ENCODE data around the gene CAPZB.

The CAPZB gene

GRCh38 chr1:19484798-19485361 lies 459 bp downstream of the CAPZB start:
- H3K9ac ChIP-seq (ENCODE audit: low read depth, low read length, poor library complexity, severe bottlenecking) = peak overlapping the region; percentile 91
- H4K20me1 ChIP-seq (ENCODE audit: insufficient read depth, low read length, poor library complexity, severe bottlenecking) = peaks cover 51% of the 10 kb centered on the region
- TF ChIP-seq CTCF (conservative IDR thresholded peaks at IDR 0.05; ENCODE audit: low read length) = no peak
- TF ChIP-seq EZH2phosphoT487 (IDR thresholded peaks at IDR 0.05; ENCODE audit: borderline replicate concordance) = no peak
- H3K4me2 ChIP-seq (ENCODE audit: low read depth, low read length, poor library complexity, severe bottlenecking) = peak overlapping the region; percentile 79
- H3F3A ChIP-seq (ENCODE audit: low read depth) = 0 out of 2 replicates have a peak, but pooled peaks cover 4% of the 10 kb centered on the region
- no peaks in the 10 kb centered on the region for H3K9me2 ChIP-seq (replicated peaks; ENCODE audit: low read depth, low read length)
- peak overlapping the region; percentile 99 for H3K4me3 ChIP-seq (ENCODE audit: low read length, poor library complexity, severe bottlenecking)
- no peaks in the 10 kb centered on the region for H3K9me3 ChIP-seq (ENCODE audit: insufficient read depth, low read depth, low read length)
- peaks cover 61% of the 10 kb centered on the region for H3K4me1 ChIP-seq (ENCODE audit: insufficient read depth, low read length, poor library complexity, severe bottlenecking)
- peaks cover 67% of the 10 kb centered on the region for H3K79me2 ChIP-seq (ENCODE audit: insufficient read depth, low read length)
- peak overlapping the region; percentile 39; the same call in 1 of the 2 replicates for H2AFZ ChIP-seq (ENCODE audit: low read length)
- peaks cover 5% of the 10 kb centered on the region for H3K27me3 ChIP-seq (ENCODE audit: insufficient read depth, low read length, poor library complexity, severe bottlenecking)
- H3K36me3 ChIP-seq (ENCODE audit: insufficient read depth, low read length) = no peaks in the 10 kb centered on the region

GRCh38 chr1:19484338-19484797 lies 971 bp downstream of the CAPZB start:
- peaks cover 67% of the 10 kb centered on the region for H3K4me1 ChIP-seq (ENCODE audit: insufficient read depth, low read length, poor library complexity, severe bottlenecking)
- peaks cover 72% of the 10 kb centered on the region for H3K79me2 ChIP-seq (ENCODE audit: insufficient read depth, low read length)
- H3F3A ChIP-seq (ENCODE audit: low read depth) = 0 out of 2 replicates have a peak, but pooled peaks cover 7% of the 10 kb centered on the region
- H3K4me2 ChIP-seq (ENCODE audit: low read depth, low read length, poor library complexity, severe bottlenecking) = peak overlapping the region; percentile 79
- H2AFZ ChIP-seq (ENCODE audit: low read length) = no peak overlapping the region
- H4K20me1 ChIP-seq (ENCODE audit: insufficient read depth, low read length, poor library complexity, severe bottlenecking) = peaks cover 55% of the 10 kb centered on the region
- no peaks in the 10 kb centered on the region for H3K9me3 ChIP-seq (ENCODE audit: insufficient read depth, low read depth, low read length)
- peak overlapping the region; percentile 91 for H3K9ac ChIP-seq (ENCODE audit: low read depth, low read length, poor library complexity, severe bottlenecking)
- peaks cover 5% of the 10 kb centered on the region for H3K27me3 ChIP-seq (ENCODE audit: insufficient read depth, low read length, poor library complexity, severe bottlenecking)
- H3K9me2 ChIP-seq (replicated peaks; ENCODE audit: low read depth, low read length) = no peaks in the 10 kb centered on the region
- peak overlapping the region; percentile 99 for H3K4me3 ChIP-seq (ENCODE audit: low read length, poor library complexity, severe bottlenecking)
- H3K36me3 ChIP-seq (ENCODE audit: insufficient read depth, low read length) = no peaks in the 10 kb centered on the region
- TF ChIP-seq EZH2phosphoT487 (IDR thresholded peaks at IDR 0.05; ENCODE audit: borderline replicate concordance) (no peak), CTCF (conservative IDR thresholded peaks at IDR 0.05; ENCODE audit: low read length) (no peak)

GRCh38 chr1:19483691-19484090 lies 1.6 kb downstream of the CAPZB start:
- peaks cover 73% of the 10 kb centered on the region for H3K4me1 ChIP-seq (ENCODE audit: insufficient read depth, low read length, poor library complexity, severe bottlenecking)
- H3K79me2 ChIP-seq (ENCODE audit: insufficient read depth, low read length) = peaks cover 79% of the 10 kb centered on the region
- H4K20me1 ChIP-seq (ENCODE audit: insufficient read depth, low read length, poor library complexity, severe bottlenecking) = peaks cover 55% of the 10 kb centered on the region
- no peaks in the 10 kb centered on the region for H3K9me3 ChIP-seq (ENCODE audit: insufficient read depth, low read depth, low read length)
- H3K4me3 ChIP-seq (ENCODE audit: low read length, poor library complexity, severe bottlenecking) = peak overlapping the region; percentile 99
- peaks cover 7% of the 10 kb centered on the region; the same call in 1 of the 2 replicates for H3F3A ChIP-seq (ENCODE audit: low read depth)
- peak overlapping the region; percentile 79 for H3K4me2 ChIP-seq (ENCODE audit: low read depth, low read length, poor library complexity, severe bottlenecking)
- TF ChIP-seq EZH2phosphoT487 (IDR thresholded peaks at IDR 0.05; ENCODE audit: borderline replicate concordance) = no peak
- TF ChIP-seq CTCF (conservative IDR thresholded peaks at IDR 0.05; ENCODE audit: low read length) = no peak
- H2AFZ ChIP-seq (ENCODE audit: low read length) = no peak overlapping the region
- peaks cover 5% of the 10 kb centered on the region for H3K27me3 ChIP-seq (ENCODE audit: insufficient read depth, low read length, poor library complexity, severe bottlenecking)
- H3K9ac ChIP-seq (ENCODE audit: low read depth, low read length, poor library complexity, severe bottlenecking) = peak overlapping the region; percentile 91
- H3K9me2 ChIP-seq (replicated peaks; ENCODE audit: low read depth, low read length) = no peaks in the 10 kb centered on the region
- no peaks in the 10 kb centered on the region for H3K36me3 ChIP-seq (ENCODE audit: insufficient read depth, low read length)

Measured in Loucy (cell line).